Activated T-helper 9 cell treated with anti-CD3 and anti-CD28 coated beads, Interleukin-2, amount 50 U/mL, for 16 hours (primary cell): Measurements from ENCODE around the gene CYSTM1.

Experiments
- DNase-seq: peaks from one replicate; pipeline ENCODE4 v3.0.0-alpha.2; 2020; ENCODE audit warnings: low read depth

The CYSTM1 gene

DNA sequence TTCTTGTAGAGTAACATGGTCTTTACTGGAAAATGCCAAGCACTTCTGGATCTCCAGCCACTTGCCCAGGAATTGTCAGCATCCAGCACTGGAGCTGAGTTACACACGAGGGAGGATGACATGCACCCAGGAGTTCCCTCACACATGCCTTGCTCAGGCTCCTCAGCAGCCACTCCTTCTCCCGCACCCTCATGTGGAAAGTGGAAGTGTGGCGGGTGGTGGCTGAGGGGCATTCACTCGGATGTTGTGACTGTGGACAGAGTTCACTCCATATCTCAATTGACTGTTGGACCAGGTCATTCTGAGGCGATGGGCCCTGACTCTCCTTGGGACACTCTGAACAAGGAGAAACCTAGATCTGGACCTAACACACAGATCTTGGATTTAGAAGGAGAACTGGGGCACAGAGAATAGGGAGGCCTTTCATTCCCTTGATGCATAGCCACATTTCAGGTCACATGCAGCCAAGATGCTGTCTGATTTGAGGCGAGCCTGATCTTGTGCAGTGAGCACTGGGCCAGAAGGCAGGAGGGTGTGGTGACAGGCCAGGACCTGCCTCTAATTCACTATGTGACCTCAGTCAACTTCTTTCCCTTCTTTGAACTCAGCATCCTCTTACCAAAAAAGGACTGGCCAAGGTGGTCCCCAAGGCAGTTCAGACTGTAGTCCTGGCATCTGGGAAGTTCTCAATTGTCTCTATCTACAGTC, 62.1 kb downstream of the CYSTM1 start:
- no peak for DNase-seq

DNA sequence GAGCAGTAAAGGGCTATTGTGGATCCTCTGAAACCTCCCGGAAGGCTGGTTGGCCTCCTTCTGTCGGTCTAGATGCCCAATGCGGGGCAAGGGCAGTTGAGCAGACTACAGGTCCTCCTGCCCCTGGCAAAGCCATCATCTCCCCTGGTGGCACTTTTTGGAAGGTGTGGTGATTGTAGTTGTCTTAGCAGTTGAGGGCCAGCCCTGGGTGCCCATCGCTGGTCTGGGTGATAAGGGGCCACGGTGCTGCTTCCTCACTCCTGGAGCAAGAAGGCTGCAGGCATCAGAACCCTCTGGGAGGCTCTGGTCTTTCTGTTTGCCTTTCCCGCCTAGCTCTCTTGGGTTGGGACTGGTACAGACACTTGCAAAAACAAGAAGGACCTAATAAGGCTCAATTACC, 63.8 kb downstream of the CYSTM1 start:
- no peak for DNase-seq

DNA sequence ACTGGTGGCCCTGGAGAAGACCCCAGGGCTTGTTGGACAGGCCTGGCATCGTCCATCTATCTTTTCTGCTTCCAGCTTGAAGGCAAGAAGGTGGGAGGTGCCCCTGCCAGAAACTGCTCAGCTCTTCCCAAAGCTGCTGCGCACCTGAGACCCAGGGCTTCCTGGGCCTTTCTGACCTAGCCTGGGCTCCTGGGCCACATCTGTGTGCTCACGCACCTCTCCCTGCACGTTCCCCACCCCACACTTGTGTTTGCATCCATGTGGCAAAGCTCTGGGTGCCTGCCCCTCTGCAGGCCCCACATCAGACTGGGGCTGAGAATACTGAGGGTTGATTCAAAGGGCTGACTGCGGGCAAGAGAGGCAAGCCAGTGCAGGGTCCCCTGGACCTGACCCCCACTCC, 64.5 kb downstream of the CYSTM1 start:
- DNase-seq: no peak

DNA sequence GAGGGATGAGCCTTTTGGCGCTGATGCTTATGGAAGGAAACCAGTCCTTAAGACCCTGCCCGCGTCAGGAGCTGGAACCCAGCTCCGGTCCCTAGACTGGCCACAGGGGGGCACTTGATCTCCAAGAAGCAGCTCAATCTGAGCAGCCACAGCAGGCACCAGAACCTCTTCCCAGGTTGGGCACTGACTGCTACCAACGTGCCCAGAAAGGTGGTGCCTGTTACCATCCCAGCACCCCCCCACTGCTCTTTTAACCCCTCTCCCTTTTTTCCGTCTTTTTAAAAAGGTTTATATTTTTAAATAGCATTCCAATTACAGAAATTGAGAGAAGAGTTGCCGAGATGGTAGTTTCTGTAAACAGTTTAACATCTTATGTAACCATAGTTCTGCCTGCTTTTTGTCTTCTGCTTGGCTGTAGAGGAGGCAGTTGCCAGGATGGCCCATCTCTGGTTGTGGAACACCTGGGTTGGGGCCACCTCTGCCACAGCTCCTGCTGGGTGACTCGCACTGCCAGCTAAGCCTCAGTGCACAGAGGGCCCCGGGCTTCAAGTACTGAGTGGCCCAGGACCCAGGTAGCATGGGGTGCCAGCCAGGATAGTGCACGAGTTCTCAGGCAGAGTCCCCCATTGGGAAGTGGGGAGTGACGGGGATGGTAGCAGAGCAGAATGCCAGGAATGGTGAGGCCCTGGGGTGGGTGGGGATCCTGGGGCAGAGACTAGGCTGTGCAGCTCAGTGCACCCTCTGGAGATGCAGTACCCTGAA, 65.1 kb downstream of the CYSTM1 start:
- DNase-seq: peak; percentile 33

DNA sequence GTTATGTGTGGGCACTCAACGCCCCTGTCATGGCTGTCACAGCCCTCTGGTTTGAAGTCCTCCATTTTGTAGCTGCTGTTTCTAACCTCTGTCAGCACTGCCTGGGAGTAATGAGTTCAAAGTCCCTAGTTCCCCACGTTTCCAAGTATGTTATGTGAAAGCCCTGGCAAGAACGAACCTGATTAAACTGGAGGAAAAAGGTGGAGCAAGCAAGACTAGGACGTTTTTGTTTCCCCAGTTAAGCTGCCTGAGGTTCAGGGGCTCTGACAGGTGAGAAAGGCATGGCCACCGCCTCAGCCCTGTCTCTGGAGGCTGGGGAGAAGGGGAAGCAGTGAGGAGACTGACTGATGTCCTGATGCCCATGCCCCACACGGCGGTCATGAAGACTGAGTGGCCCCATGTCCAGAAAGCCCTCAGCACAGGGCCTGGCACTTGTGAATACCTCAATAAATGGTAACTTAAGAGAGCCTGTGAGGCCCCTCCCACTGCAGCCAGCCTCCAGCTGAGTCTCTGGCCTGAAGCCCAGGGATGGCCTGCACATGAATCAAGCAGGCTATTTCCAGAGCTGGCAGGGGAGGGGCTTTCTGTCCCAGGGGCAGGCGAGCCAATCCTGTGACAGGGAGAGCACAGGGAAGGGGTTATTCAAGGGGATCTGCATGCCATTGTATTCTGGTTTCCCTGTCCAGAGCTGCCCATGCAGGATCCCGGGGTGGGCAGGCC, 66.2 kb downstream of the CYSTM1 start:
- DNase-seq: no peak

DNA sequence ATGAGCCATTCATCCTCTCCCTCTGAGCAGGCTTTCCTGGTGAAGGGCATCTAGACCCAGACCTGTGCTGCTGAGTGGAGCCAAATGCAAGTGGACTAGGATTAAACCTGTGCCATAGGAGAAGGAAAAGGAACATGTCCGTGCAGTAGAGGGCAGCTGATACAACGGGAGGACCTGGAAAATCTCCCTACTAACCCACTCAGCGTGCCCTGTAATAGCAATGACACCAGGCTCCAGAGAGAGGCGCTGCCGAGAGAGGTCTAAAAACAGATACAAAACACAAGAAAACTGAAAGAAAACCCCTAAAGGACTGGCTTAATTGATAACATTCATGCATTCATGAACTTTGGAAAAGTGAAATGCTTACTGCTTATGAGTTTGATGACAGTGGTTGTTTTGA, 67.1 kb downstream of the CYSTM1 start:
- DNase-seq: no peak

DNA sequence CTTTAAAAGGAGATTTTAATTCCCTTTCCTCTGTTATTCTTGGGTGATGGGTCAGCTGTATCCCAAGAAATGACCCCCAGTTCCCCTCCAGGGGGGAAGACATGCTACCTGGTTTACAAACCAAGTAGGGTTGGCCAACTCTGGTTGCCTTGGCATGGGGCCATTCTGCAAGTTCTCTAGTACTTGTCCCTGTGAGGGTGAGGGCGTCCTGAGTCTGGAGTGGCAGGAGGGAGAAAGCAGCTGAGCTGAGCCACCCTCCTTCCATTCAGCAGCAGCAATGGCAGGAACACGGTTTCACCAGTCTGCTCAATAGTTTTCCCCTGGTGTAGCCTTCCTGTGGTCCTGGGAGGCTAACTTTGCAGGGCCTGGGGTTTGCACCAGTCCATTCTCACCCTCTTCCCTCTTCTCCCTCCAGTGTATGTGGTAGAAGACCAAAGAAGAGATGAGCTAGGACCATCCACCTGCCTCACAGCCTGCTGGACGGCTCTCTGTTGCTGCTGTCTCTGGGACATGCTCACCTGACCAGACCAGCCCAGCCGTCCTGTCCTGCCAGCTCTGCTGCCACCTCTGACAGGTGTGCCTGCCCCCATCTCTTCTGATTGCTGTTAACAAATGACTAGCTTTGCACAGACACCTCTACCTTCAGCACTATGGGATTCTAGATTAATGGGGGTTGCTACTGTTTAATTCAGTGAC, 68.0 kb downstream of the CYSTM1 start:
- DNase-seq: no peak

DNA sequence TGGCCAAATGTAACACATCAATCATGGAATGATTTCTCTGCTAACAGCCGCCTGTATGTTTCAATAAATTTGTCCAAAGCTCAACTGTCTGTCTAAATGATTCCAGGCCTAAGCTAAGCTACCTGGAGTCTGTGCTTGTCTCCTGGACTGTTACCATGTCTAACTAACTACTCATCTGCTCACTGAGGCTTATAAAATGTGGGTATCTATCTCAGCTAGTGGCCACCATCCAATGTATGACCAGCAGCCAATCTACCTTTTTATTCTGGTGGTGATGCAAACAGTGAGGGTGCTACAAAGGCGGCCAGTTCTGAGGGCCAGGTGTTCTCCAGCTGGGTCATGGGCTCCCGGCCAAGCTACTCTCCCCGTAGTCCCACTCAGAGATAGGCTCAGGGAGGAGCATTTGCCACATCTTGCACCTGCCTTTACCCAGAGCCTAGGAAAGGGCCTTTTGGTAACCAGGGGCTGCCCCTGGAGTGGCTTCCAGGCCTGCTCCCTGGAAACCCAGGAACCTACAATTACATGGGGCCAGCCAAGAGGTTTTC, 68.8 kb downstream of the CYSTM1 start:
- DNase-seq: no peak

DNA sequence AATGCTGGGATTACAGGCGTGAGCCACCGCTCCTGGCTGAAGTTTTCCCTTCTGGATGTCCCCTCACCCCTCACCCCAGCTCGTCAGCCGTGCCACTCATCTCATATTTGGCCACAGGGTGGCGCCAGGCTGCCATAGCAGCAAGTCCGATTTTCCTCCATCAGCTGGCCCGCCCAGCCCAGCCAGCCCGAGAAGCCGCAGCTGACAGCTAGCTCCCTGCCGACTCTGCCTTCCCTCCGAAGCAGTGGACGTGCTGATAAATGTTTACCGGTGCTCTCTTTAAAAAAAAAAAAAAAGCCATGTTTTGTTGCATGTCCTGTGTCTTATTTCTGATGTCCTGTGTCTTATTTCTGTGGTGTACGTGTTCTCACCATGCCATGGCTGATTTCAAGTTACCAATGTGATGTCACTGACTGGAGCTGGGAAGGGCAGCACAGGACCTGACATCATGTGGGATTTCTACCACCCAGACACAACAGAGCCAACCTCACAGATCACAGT, 69.6 kb downstream of the CYSTM1 start:
- DNase-seq: peak; percentile 71

DNA sequence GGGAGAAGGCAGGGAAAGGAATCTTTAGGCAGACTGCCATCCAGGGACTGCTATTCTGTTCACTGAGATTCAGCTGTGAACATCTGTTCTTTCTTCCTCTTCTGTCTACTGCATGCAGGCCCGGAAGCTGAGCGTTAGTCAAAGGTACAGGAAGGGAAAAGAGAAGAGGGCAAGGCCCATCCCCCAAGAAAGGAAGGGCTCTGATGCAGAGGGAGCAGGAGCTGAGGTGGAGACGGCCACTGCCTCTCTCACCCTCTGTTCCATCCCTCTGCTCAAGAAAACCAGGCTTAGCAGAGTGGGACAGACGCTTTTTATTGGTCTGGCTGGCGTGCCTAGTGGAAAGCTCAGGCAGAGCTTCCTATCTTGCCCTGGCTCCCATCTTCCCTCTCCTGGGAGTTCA, 70.4 kb downstream of the CYSTM1 start:
- DNase-seq: no peak

DNA sequence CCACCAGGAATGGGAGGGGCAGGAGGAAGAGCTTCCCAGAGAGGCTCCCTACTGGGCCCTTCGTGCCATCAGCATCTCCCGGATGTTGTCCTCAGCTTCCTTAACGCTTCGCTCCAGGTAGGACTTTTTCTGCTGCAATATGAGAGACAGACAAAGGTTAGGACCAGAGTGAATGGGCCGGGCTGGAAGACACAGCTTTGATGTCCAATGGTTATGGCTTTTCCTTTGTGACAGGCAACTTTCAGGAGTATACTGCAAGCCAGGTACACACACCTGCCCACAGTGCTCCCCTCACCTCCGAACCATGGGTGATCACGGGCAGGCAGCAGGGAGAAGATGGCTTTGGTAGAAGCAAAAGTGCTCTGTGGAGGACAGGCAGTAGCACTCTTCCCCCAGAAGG, 70.9 kb downstream of the CYSTM1 start:
- DNase-seq: no peak

DNA sequence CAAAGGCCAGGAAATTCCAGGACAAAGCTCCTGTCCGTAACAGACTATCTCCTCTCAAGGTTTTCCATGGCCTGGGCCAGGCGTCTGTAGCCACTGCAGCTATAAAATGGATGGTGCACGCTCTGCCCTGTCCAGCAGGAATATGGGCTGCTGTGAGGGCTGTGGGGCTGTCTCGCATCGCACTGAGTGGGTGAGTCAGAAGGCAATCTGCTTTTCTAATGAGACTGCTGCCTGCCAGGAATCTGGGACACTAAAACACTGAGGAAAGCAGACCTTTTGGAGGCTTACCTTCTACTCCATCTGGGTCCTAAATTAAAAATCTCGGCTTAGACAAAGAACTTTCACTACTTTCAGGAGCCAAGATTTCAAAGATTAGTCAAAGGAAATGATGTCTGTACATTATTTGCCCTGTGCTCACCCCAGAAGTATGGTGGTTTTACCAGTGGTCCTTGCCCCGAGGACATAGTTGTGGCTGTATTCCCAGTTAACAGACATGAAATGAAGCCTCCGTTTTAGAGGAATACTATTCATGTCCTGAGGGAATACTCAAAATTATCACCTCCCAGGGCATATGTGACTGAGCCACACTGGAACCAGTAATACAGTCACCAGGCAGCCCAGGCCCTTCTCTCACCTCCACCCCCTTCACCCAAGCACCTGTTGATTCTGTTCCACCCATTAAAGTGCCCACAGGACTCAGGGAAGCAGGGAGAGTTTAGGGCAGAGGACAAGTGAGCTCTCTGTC, 71.6 kb downstream of the CYSTM1 start:
- DNase-seq: no peak

DNA sequence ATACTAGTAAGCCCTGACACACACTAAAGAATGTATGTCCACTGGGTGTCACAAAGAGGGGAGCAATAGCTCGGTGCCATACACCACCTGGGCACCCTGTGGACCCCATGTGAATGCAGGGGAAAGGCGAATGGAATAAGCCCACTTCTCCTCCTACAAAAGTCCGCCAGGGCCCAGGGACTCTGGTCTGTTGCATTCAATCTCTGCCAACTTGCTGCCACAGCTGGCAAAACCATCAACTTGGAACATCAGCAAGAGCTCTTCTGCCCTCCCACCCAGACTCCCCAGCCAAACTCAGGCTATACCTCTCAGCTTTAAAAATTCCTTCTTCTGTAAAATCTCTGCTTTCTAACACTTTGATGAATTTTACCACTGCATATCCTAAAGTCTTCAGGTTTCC, 73.4 kb downstream of the CYSTM1 start:
- DNase-seq: no peak

DNA sequence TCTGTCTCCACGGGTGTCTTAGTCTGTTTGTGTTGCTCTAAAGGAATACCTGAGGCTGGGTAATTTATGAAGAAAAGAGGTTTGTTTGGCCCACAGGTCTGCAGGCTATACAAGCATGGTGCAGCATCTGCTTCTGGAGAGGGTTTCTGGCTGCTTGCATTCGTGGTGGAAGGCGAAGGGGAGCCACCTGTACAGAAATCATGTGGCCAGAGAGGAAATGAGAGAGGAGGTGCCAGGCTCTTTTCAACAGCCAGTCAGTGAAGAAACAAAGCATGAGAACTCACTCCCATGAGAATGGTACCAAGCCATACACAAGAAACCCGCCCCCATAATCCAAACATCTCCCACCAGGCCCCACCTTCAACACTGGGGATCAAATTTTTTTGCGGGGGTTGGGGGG, 74.5 kb downstream of the CYSTM1 start:
- DNase-seq: no peak

DNA sequence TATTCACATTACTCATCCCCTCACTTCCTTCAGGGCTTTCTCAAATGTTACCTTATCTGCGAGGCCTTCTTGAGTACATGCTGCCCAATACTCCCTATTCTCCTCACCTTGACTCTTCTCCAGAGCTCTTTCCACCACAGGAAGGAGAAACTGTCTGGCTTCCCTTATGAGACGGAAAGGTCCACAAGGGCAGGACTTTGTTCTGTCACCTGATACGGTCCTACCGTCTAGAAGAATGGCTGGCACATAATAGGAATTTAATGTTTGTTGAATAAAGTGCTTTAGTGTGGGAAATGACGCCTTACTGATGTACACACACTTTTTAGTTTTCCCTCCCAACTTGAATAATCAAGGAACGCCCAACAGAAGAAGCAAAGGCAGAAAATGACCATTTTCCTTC, 75.4 kb downstream of the CYSTM1 start:
- DNase-seq: no peak

DNA sequence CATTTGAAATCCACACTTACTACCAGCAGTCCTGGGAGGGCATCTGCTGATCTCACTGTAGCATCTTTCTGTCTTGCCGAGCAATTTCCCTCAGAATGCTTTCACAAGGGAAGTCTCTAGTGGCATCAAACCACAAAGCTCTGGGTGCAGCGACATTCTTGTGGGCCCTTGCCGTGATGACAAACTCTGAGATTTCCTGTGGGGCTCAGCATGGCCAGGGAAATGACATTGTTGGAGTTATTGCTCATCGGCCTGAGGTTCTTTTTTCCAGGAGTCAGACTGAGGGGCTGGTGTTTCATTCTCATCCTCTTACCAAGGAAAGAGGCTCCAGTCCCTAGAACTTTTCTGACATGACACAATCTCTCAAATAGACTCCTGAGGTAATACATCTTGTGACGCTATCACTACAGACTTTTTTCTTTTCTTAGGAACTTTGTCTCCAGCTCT, 76.6 kb downstream of the CYSTM1 start:
- DNase-seq: peak; percentile 49

DNA sequence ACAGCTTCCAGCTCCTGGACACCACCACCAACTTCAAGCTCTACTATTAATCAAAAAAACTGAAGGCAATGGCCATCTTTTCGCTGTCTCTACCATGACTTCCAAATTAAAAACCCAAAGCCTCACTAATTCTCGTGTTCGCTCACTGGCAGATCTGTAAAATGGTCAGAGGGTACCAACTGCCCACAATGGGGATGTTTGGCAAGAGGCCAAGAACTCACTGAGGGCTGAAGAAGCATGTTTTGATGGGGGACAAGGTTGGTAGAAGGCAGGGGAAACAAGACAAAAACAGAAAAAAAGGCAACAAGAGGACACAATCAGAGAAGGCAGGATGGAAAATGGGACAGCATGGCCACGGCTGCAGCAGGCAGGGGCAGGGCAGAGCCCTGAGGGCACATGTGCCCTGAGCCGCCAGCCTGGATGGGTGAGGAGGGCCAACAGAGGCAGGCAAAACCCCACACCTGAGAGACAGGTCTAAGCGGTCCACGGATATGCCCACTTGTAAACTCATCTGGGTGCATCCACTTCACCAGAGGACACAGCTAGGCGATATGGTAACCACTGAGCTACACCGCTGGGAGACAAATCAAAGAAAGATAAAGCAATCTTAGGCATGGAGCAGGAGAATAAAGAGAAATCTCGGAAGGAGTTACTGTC, 77.6 kb downstream of the CYSTM1 start:
- no peak for DNase-seq

DNA sequence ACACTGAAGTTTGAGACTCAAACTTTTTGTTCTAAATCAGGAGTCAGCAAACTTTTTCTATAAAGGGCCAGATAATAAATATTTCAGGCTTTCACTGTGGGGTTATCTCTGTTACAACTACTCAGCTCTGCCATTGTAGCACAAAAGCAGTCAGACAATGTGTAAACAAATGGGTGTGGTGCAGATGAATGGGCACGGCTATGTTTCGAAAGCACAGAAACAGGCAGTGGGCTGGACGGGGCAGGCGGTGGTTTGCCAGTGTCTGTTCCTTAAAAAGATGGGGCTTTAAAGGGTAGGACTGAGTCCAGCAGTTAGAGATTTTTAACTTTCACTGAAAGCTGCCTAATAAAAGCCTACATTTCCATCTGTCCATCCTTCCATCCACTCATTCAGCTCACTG, 79.0 kb downstream of the CYSTM1 start:
- no peak for DNase-seq

DNA sequence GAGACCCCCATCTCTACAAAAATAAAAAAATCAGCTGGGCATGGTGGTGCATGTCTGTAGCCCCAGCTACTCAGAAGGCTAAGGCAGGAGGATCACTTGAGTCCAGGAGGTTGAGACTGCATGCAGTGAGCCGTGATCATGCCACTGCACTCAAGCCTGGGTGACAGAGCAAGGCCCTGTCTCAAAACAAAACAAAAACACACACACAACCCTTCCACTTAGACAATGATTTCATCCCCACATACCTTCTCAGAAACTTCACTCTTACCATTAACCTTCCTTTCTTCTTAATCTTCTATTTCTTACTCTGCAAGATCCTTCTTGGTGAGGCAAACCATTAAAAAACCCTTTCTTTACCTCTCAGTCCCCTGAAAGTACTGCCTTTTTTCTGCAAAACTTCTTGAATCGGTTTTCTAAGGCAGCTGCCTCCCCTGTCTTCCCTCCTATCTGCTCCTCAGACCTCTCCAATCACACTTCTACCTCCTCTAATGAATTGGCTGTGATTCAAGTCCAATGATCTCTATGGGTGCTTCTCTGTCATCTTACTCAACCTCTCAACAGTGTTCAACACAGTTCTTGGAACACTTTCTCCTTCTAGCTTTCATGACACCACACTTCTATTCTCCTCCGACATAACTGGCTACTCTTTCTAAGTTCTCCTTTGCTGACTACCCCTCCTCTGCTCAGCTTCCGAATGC, 80.6 kb downstream of the CYSTM1 start:
- DNase-seq: no peak

DNA sequence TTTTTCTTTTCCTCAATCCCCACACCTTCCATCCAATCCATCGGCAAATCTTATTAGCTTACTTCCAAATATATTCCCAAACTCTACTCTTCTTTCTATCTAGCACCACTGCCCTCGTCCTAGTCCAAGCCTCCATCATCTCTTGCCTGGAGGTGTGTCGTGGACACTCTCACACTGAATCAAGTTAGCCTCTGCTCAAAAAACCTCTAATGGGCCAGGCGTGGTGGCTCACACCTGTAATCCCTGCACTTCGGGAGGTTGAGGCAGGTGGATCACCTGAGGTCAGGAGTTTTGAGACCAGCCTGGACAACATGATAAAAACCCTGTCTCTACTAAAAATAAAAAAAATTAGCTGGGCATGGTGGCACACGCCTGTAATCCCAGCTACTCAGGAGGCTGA, 81.7 kb downstream of the CYSTM1 start:
- no peak for DNase-seq
